GM12878 (cell line): ENCODE measurements around the gene NAT10. TPM values are rescaled to one million over a fixed set of nuclear protein-coding genes. Genes with fewer than 3 reads are reported as not detected.

Experiments used
- ATF3 ChIP-seq: IDR thresholded peaks from 2 replicates; pipeline ENCODE4 v1.6.1; 2011; ENCODE audit warnings: low read depth, mild to moderate bottlenecking, low read length, moderate library complexity, borderline replicate concordance; ENCODE audit errors: extremely low read depth
- BRCA1 ChIP-seq: IDR thresholded peaks from 2 replicates; pipeline ENCODE4 v1.6.1; 2011; ENCODE audit warnings: low read depth, low read length, improper control_type of control experiment
- CEBPB ChIP-seq, 2 experiments: fragments of 150-350 bp in 1 of 2; IDR thresholded peaks; 2 replicates each; pipeline ENCODE4 v1.6.1; 2012 to 2014; ENCODE audit warnings: low read depth in 2 of 2, low read length in 2 of 2, borderline replicate concordance in 1 of 2, inconsistent platforms in 1 of 2
- DPF2 ChIP-seq: fragments of 450-650 bp; IDR thresholded peaks from 2 replicates; pipeline ENCODE4 v1.6.1; 2017; ENCODE audit warnings: mild to moderate bottlenecking
- GATAD2B ChIP-seq: fragments of 450-650 bp; conservative IDR thresholded peaks from 2 replicates; pipeline ENCODE4 v1.6.1; 2017; ENCODE audit warnings: low read depth, mild to moderate bottlenecking, moderate library complexity
- HDAC2 ChIP-seq: fragments of 200-600 bp; sonication (generic); IDR thresholded peaks from 2 replicates; pipeline ENCODE4 v1.6.1; 2017
- IKZF1 ChIP-seq: fragments of 450-650 bp; conservative IDR thresholded peaks from 2 replicates; pipeline ENCODE4 v1.6.1; 2017; ENCODE audit warnings: antibody characterized with exemption, mild to moderate bottlenecking
- IRF4 ChIP-seq: IDR thresholded peaks from 2 replicates; pipeline ENCODE4 v1.6.1; 2011; ENCODE audit warnings: low read depth, low read length
- KAT2A ChIP-seq: conservative IDR thresholded peaks from 2 replicates; pipeline ENCODE4 v1.6.1; 2011; ENCODE audit warnings: low read depth, low read length; ENCODE audit not compliant: control insufficient read depth
- LARP7 ChIP-seq: fragments of 450-650 bp; IDR thresholded peaks from 2 replicates; pipeline ENCODE4 v1.6.1; 2017; ENCODE audit warnings: mild to moderate bottlenecking
- MAX ChIP-seq: IDR thresholded peaks from 2 replicates; pipeline ENCODE4 v1.6.1; 2012; ENCODE audit warnings: low read depth, low read length, improper control_type of control experiment
- NFYB ChIP-seq: IDR thresholded peaks from 2 replicates; pipeline ENCODE4 v1.6.1; 2011; ENCODE audit warnings: low read depth, mild to moderate bottlenecking, low read length, improper control_type of control experiment, moderate library complexity; ENCODE audit not compliant: insufficient read depth
- NR2C1 ChIP-seq: fragments of 450-650 bp; IDR thresholded peaks from 2 replicates; pipeline ENCODE4 v1.6.1; 2017; ENCODE audit warnings: antibody characterized with exemption, mild to moderate bottlenecking, moderate library complexity
- PAX5 ChIP-seq: IDR thresholded peaks from 2 replicates; pipeline ENCODE4 v1.6.1; 2011; ENCODE audit warnings: low read depth, low read length, borderline replicate concordance
- PBX3 ChIP-seq: IDR thresholded peaks from 2 replicates; pipeline ENCODE4 v1.6.1; 2011; ENCODE audit warnings: mild to moderate bottlenecking, low read depth, low read length, moderate library complexity; ENCODE audit not compliant: insufficient replicate concordance
- POLR2A ChIP-seq: IDR thresholded peaks from 2 replicates; pipeline ENCODE4 v1.6.1; 2011; ENCODE audit warnings: low read depth, mild to moderate bottlenecking, low read length
- RB1 ChIP-seq: fragments of 450-650 bp; formaldehyde crosslinking; IDR thresholded peaks from 2 replicates; pipeline ENCODE4 v1.6.1; 2017; ENCODE audit warnings: mild to moderate bottlenecking, borderline replicate concordance
- RCOR1 ChIP-seq: conservative IDR thresholded peaks from 2 replicates; pipeline ENCODE4 v1.6.1; 2012; ENCODE audit warnings: low read depth, low read length, improper control_type of control experiment
- RELB ChIP-seq: fragments of 450-650 bp; IDR thresholded peaks from 2 replicates; pipeline ENCODE4 v1.6.1; 2017; ENCODE audit warnings: low read depth, mild to moderate bottlenecking, moderate library complexity
- TCF12 ChIP-seq: IDR thresholded peaks from 2 replicates; pipeline ENCODE4 v1.6.1; 2011; ENCODE audit warnings: low read depth, mild to moderate bottlenecking, low read length
- USF1 ChIP-seq: IDR thresholded peaks from 2 replicates; pipeline ENCODE4 v1.6.1; 2011; ENCODE audit warnings: borderline replicate concordance, low read depth, mild to moderate bottlenecking, moderate library complexity, mixed read lengths, low read length; ENCODE audit not compliant: insufficient read depth; ENCODE audit errors: extremely low read length
- YY1 ChIP-seq: IDR thresholded peaks from 2 replicates; pipeline ENCODE4 v1.6.1; 2011; ENCODE audit warnings: low read depth, mild to moderate bottlenecking, low read length
- ZNF622 ChIP-seq: fragments of 450-650 bp; IDR thresholded peaks from 2 replicates; pipeline ENCODE4 v1.6.1; 2017; ENCODE audit warnings: mild to moderate bottlenecking, inconsistent platforms
- polyA plus RNA-seq, 11 experiments: library from polyadenylated mRNA; depleted of rRNA in 4 of 11; unstranded in 6 of 11; stranded (reverse) in 5 of 11; fragments of >200 nt; fragmentation: Nextera tagmentation in 4 of 11; fragmentation: Illumina TruSeq in 1 of 11; extraction: Ambion mirVana in 4 of 11; extraction: Trizol in 1 of 11; gene quantifications; 1 replicate in 1 of 11; 2 replicates in 10 of 11; pipeline versions ENCODE4 v1.2.1 to v1.2.3, GENCODE V29; 2011 to 2016; ENCODE audit warnings: inconsistent platforms in 2 of 11, missing spikeins in 2 of 11, low read depth in 1 of 11
- total RNA-seq, 4 experiments: library from RNA; depleted of rRNA in 3 of 4; stranded (reverse); fragments of >200 nt in 3 of 4; fragmentation: Illumina TruSeq in 1 of 4; extraction: Trizol in 1 of 4; gene quantifications; 2 replicates each; pipeline versions ENCODE4 v1.2.1 to v1.2.3, GENCODE V29; 2013 to 2021

NAT10 gene
- total and polyA plus RNA-seq, 10 of the 15 experiments (the other 5 are each of a cell fraction or from before 2014, with no cell fraction given), result 45.1 to 95.5 (median 72.8) TPM

- TF ChIP-seq USF1 (no peak), HDAC2 (no peak), NFYB (no peak), CEBPB (IDR thresholded peaks at IDR 0.05; ENCODE audit: borderline replicate concordance in 1 of 2, low read depth in 2 of 2, low read length in 2 of 2) (no peak), RB1 (no peak), IKZF1 (peak; percentile 87), DPF2 (peak; percentile 33; the same call in 1 of the 2 replicates), NR2C1 (no peak), MAX (no peak; the same call in 1 of the 2 replicates), BRCA1 (no peak), ATF3 (no peak), RELB (peak; percentile 69; the same call in 1 of the 2 replicates), KAT2A (no peak), LARP7 (no peak), RCOR1 (no peak), YY1 (no peak), GATAD2B (0 out of 2 replicates have a peak, but pooled peaks have one; percentile 42), TCF12 (peak; percentile 46; the same call in 1 of the 2 replicates), ZNF622 (no peak), IRF4 (peak; percentile 68; the same call in 1 of the 2 replicates), POLR2A (peak; percentile 46; the same call in 1 of the 2 replicates), PBX3 (no peak), PAX5 (peak; percentile 80; the same call in 1 of the 2 replicates)
Measured at GRCh38 chr11:34154059-34154875, 48.8 kb downstream of the NAT10 start (continued).
